Chondrocyte (in vitro differentiated cells): Measurements from ENCODE around the gene SYCE3. TPM values are rescaled to one million over a fixed set of nuclear protein-coding genes. Genes with fewer than 3 reads are reported as not detected.

ENCODE experiments used
- DNase-seq: peaks from one replicate; pipeline ENCODE4 v3.0.0; 2021; ENCODE audit warnings: mixed read lengths, low spot score
- H3K27ac Mint-ChIP-seq: one replicate; pipeline ENCODE4 v1.8.0; 2021; ENCODE audit warnings: mild to moderate bottlenecking, moderate library complexity, mixed read lengths; ENCODE audit not compliant: unreplicated experiment
- H3K27me3 Mint-ChIP-seq: 2 replicates; pipeline ENCODE4 v1.8.0; 2021; ENCODE audit warnings: low read depth, mixed read lengths
- H3K36me3 Mint-ChIP-seq: 2 replicates; pipeline ENCODE4 v1.8.0; 2021; ENCODE audit warnings: low read depth, mixed read lengths
- H3K4me1 Mint-ChIP-seq: 2 replicates; pipeline ENCODE4 v1.8.0; 2021; ENCODE audit warnings: low read depth, mild to moderate bottlenecking, mixed read lengths
- H3K4me3 Mint-ChIP-seq: one replicate; pipeline ENCODE4 v1.8.0; 2021; ENCODE audit warnings: mild to moderate bottlenecking, moderate library complexity, mixed read lengths; ENCODE audit not compliant: unreplicated experiment
- H3K9me3 Mint-ChIP-seq: 2 replicates; pipeline ENCODE4 v1.8.0; 2021; ENCODE audit warnings: low read depth, mixed read lengths
- CTCF ChIP-seq: fragments of 200-600 bp; sonication (generic); IDR thresholded peaks from 2 replicates; pipeline ENCODE4 v1.5.0; 2021; ENCODE audit warnings: antibody characterized with exemption, mild to moderate bottlenecking, moderate library complexity
- total RNA-seq: library from RNA; stranded (reverse); gene quantifications from 3 replicates; pipeline ENCODE4 v1.2.1, GENCODE V29; 2021

Gene SYCE3
- total RNA-seq, 1 donor from 2014 or later, result not detected

GRCh38 chr22:50575426-50575941 is 12.8 kb upstream of the SYCE3 start:
- no peak overlapping the region for H3K4me3 Mint-ChIP-seq
- H3K27me3 Mint-ChIP-seq, result no peaks in the 10 kb centered on the region
- no peak for DNase-seq
- H3K27ac Mint-ChIP-seq, result no peak overlapping the region
- peaks cover 16% of the 10 kb centered on the region for H3K36me3 Mint-ChIP-seq
- peaks cover 5% of the 10 kb centered on the region for H3K4me1 Mint-ChIP-seq
- no peak for TF ChIP-seq CTCF
- no peaks in the 10 kb centered on the region for H3K9me3 Mint-ChIP-seq

DNA sequence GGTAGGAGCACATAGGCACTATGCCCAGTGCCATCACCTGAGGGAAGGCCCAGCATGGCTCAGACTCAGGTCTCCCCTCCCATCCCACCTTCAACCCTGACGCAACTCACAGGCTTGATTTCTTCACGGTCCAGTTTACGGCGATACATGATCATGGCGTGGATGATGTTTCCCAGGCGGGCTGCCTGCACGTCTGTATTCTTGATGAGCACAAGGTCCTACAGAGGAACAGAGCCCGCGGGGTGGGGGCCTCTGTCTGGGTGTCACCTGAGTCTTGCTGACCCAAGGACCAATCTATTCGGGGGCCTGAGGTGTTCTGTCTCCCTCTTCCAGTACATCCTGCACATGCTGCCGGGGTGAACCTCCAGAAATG is 11.7 kb upstream of the SYCE3 start:
- Mint-ChIP-seq H3K9me3 (no peaks in the 10 kb centered on the region), H3K27ac (no peak overlapping the region), H3K27me3 (no peaks in the 10 kb centered on the region), H3K36me3 (peaks cover 10% of the 10 kb centered on the region), H3K4me1 (peaks cover under 1% of the 10 kb centered on the region), H3K4me3 (no peak overlapping the region)
- DNase-seq, result no peak
- no peak for TF ChIP-seq CTCF

- Mint-ChIP-seq H3K27me3 (no peaks in the 10 kb centered on the region), H3K4me1 (no peaks in the 10 kb centered on the region), H3K4me3 (no peak overlapping the region), H3K9me3 (no peaks in the 10 kb centered on the region), H3K27ac (no peak overlapping the region), H3K36me3 (peaks cover 15% of the 10 kb centered on the region)
- DNase-seq, result no peak
- no peak for TF ChIP-seq CTCF
Observed at GRCh38 chr22:50573491-50574382, 11.0 kb upstream of the SYCE3 start.

DNA sequence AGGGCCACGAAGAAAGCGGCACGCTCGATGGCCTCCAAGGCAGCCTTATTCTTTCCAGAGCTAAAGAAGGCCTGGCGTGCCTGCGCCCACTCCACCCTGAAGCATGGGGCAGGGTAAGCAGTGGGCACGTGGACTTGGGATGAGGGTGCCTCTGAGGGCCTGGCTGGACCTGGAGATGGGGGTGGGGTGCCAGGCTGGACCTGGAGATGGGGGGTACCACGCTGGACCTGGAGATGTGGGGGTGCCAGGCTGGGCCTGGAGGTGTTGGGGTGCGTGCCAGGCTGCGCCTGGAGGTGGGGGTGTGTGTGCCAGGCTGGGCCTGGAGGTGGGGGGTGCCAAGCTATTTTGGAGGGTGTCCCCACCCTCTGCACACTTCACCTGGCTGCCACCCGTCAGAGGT is 10.2 kb upstream of the SYCE3 start:
- no peak for DNase-seq
- peaks cover 17% of the 10 kb centered on the region for H3K36me3 Mint-ChIP-seq
- no peak overlapping the region for H3K27ac Mint-ChIP-seq
- no peaks in the 10 kb centered on the region for H3K27me3 Mint-ChIP-seq
- no peak for TF ChIP-seq CTCF
- H3K4me3 Mint-ChIP-seq, result no peak overlapping the region
- no peaks in the 10 kb centered on the region for H3K4me1 Mint-ChIP-seq
- H3K9me3 Mint-ChIP-seq, result no peaks in the 10 kb centered on the region

DNA sequence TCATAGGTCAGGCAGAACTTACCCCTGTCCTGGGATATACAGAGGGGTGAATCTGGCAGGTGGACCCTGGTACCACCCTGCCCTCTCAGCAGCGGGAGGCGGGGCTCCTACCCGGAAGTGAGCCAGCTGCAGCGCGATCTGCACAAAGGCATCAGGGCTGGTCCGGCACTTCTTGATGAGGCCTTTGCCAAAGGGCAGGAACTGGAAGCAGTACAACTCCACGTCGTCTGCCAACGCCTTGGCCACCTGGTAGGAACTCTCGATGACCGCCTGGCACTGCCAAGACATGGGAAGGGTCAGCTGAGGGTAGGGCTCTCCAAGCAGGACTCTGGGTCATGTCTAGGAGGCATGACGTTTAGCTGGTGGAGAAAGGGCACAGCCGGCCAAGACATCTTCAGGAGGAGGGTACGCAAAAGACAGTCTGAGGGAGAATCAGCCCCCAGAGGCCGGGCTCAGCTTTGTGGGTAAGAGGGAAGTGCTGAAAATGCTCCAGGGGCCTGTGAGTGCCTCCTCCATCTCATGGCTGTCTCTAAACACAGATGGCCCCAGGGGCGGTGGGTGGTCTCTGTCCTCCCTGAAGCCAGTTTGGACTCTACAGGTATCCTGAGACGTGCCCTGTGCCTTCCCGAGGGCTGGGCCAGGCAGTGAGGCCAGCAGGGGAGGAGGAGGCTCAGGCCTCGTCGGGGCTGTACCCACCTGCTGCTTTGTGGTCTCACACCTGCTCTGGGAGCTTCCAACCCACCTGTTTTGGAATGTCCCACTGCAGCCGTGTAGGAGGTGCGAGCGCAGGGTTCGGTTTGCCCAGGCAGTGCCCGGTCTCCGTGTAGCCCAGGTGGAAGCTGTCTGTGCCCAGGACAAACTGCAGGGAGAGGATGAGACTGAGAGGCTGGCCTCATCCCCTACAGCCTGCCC is 8.8 kb upstream of the SYCE3 start:
- no peak for DNase-seq
- no peaks in the 10 kb centered on the region for H3K9me3 Mint-ChIP-seq
- H3K36me3 Mint-ChIP-seq, result peaks cover 20% of the 10 kb centered on the region

More for the DNA sequence above, 8.8 kb upstream of the SYCE3 start:
- H3K4me3 Mint-ChIP-seq, result no peak overlapping the region
- H3K4me1 Mint-ChIP-seq, result no peaks in the 10 kb centered on the region
- no peak overlapping the region for H3K27ac Mint-ChIP-seq
- TF ChIP-seq CTCF, result no peak
- H3K27me3 Mint-ChIP-seq, result no peaks in the 10 kb centered on the region
